GM18507 (cell line): Measurements from ENCODE around the gene LCN9.
A peak's percentile ranks its signal among the peaks of the same experiment; 100 is the strongest.

Experiments used
- DNase-seq: peaks from one replicate; pipeline ENCODE4 v3.0.0; 2011; ENCODE audit warnings: low read depth; ENCODE audit not compliant: insufficient read length; ENCODE audit errors: extremely low spot score
- FAIRE-seq: peaks from 2 replicates; lab custom pipeline; 2011; peaks lifted over from hg19 to GRCh38; lab: Jason Lieb, UNC

Gene LCN9

GRCh38 chr9:135694414-135694813, 31.3 kb downstream of the LCN9 start:
- DNase-seq (no peak), FAIRE-seq (no peak)

DNA sequence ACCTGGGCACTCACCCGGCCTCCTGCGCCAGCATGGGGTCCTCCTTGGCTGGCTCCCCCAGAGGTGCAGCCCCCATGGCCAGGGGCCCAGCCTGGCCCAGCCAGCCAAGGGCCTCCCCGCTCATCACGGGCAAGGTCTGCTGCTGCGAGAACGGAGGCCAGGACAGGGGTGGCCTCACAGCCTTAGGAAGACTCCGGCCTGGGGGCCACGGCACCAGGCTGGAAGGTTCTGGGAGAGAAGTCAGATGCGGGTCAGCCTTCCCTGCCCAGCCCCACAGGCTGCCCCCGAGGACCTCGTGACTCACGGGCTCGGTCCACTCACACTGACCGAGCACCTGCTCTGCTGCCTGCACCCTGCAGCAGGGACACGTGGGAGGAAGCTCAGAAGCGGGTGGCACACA, 31.9 kb downstream of the LCN9 start:
- no peak for DNase-seq
- FAIRE-seq, result no peak

GRCh38 chr9:135695642-135696041, 32.5 kb downstream of the LCN9 start:
- DNase-seq (no peak), FAIRE-seq (no peak)

GRCh38 chr9:135696446-135696845, 33.3 kb downstream of the LCN9 start:
- DNase-seq (no peak), FAIRE-seq (no peak)

DNA sequence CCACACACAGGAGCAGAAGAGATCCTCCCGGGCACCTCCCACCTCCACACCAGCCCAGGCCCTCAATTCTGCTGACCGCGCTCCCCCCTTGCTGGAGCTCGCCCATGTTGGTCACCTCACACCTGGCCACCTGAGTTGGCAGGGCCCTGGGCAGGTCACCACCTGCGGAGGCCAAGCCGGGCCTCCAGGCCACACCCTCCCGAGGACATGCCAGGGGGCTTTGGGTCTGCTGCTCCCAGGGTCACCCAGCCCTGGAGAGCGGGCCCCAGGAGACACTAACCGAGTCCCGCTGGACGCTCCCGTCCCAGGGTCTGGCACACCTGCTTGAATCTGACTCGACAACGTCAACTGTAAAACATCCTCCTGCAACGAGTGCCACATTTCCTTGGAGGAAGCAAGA, 34.1 kb downstream of the LCN9 start:
- DNase-seq, result no peak
- no peak for FAIRE-seq

- DNase-seq (no peak), FAIRE-seq (no peak)
Observed at GRCh38 chr9:135698236-135698635, 35.1 kb downstream of the LCN9 start.

GRCh38 chr9:135698767-135699166, 35.7 kb downstream of the LCN9 start:
- no peak for DNase-seq
- no peak for FAIRE-seq

DNA sequence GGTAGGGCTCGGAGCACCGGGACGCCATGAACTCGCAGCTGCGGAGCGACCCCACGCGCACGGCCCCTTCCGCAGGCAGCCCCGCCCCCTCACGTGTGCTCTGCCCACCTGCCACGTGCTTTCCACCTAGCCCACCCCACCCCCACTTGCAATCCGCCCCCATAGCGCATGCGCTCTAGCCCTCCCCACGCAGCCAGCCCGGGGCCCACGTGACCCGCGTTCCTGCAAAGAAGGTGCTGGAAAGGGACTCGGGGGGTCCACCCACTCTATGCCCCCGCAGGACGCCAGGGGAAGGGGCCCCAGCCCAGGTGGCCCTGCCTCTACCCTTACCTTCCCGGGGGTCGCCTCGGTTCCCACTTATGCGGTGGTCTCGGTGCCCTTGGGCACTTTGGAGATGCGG, 36.3 kb downstream of the LCN9 start, which contains the start of gene SOHLH1:
Gene SOHLH1 (minus strand): TSS at position 42 of the 400 bp plus-strand sequence. CDS start 14 bp downstream, at position 28.
- FAIRE-seq (no peak), DNase-seq (no peak)

DNA sequence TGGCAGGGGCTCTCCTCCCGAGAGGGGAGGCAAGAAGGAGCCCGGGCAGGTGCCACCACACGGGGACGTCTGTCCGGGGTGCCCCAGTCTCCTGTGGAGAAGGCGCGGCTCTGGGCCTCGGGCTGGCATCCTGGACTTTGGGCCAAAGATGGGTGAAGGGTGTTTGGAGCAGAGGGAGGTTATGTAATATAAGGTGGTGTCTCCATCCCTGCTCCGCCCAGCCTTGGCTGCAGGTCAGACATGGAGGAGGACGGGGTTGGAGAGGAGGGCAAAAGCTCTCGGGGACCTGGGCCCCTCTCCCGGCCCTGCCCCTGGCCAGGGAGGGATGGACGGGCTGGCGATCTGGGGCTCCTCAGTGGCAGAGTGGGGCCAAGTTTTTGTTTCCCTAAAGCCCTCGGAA, 37.4 kb downstream of the LCN9 start:
- DNase-seq, result no peak

DNA sequence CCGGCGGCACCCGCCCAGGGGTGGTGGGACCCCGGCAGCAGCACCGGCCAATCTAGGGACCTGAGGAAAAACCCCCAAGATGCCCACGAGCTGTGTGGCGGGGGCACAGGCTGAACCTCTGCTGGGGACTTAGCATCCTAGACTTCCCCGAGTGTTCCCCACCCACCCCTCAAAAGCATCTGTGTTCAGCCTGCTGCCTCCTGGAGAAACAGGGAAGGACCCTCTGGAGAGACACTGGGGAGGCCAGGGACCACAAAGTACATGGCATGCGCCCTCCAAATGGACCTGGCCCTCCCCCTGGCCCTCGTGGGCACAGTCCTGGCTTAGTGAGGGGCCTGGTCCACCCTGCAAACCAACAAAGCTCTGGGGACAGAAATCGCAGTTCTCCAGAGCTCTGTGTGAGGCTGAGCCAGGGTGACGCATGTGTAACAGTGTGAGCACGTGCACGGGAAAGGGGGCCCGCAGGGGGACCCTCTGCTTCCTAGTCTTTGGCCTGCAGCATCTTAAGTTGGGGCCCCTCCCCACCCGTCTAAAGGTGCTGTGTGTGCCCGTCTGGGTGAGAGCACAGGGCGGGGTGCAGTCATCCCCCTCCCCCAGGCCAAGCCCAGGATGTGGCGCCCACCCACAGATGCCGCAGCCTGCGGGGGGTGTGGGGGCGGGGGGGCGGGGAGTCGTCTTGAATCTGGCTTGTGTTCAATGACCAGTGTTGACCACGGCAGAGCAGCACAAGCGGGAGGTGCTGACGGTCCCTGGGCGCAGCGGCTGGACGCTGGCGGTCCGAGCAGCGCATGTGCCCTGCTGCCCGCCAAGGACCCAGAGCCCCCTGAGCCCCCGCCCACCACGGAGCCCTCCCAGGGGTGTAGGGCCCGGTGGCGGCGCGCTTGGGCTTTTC, 38.2 kb downstream of the LCN9 start:
- FAIRE-seq (no peak), DNase-seq (no peak)

More for the DNA sequence above, 37.4 kb downstream of the LCN9 start:
- no peak for FAIRE-seq

- peak; percentile 68 for DNase-seq
- no peak for FAIRE-seq
Observed at GRCh38 chr9:135701959-135702721, 39.0 kb downstream of the LCN9 start, which contains the start of gene KCNT1. KCNT1 (plus strand) TSS chr9:135702185; CDS start chr9:135702259, 74 bp downstream.

DNA sequence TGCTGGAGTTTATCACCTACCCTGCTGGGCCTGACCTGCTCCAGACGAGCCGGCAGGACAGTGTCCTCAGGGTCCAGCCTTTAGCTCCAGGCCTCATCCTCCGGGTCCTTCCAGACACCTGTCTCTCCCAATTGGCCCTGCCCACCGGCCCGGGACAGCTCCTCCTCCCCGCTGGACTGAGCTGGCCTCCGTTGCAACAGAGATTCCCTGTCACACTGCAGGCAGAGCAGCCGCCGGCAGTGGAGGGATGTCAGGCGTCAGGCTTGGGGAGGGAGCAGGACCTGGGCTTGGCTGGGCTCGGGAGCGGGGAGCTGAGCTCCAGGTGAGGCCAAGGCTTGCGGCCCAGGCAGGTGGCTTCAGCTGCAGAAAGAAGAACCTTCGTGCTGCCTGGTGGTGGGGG, 40.6 kb downstream of the LCN9 start:
- FAIRE-seq, result no peak
- no peak for DNase-seq

DNA sequence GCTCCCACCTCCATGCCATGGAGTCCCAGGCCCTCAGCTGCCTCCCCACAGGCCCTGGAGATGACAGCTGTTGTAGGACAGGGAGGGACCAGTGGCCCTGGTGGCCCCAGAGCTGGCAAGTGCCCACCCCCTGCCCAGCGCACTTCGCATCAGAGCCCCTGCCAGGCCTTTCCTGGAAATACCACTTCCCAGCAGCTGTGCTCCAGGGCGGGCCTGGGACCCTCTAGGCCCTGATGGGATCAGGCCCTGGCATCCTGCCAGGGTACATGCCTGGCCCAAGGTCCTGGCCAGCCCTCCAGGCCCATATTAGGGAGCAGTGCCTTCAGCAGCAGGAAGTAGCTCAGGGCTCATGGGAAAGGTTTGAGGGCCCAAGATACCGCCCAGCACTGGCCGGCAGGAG, 41.4 kb downstream of the LCN9 start:
- no peak for DNase-seq
- no peak for FAIRE-seq

DNA sequence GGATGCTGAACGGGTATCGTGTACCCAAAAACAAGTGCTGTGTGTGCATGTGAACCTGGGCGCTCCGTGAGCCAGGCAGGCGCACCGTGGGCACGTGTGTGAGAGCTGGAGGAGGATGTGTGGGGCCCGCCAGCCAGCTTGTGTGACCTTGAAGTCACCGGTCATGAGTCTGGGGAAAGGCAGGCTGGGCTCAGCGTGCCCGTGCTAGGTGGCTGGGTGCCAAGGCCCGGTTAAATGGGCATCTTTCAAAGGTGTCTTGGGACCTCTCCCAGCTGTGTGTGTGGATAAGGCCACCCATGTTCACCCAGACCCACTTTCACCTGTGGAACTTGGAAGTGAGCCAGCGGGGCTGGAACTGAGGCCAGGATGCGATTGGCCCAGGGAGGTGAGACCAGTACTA, 42.3 kb downstream of the LCN9 start:
- DNase-seq, result no peak
- no peak for FAIRE-seq

GRCh38 chr9:135706288-135706687, 43.2 kb downstream of the LCN9 start:
- no peak for DNase-seq
- no peak for FAIRE-seq

GRCh38 chr9:135707252-135708138, 44.4 kb downstream of the LCN9 start:
- FAIRE-seq (no peak), DNase-seq (no peak)

DNA sequence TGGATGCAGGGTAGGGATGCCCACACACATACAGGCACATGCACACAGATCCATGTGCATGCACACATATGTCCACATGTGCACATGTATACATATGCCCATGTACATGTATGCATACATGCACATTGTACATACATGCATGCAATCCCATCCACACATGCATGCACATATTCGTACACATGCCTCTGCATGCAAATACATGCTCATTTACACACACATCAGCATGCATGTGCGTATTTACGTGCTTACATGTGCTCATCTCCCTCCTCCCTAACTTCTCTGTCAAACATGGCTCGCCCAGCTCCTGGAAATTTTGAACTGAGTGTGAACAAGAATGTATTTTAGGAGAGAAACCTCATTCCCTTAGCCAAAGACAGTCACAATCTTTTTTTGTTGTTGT, 45.1 kb downstream of the LCN9 start:
- FAIRE-seq (no peak), DNase-seq (no peak)

DNA sequence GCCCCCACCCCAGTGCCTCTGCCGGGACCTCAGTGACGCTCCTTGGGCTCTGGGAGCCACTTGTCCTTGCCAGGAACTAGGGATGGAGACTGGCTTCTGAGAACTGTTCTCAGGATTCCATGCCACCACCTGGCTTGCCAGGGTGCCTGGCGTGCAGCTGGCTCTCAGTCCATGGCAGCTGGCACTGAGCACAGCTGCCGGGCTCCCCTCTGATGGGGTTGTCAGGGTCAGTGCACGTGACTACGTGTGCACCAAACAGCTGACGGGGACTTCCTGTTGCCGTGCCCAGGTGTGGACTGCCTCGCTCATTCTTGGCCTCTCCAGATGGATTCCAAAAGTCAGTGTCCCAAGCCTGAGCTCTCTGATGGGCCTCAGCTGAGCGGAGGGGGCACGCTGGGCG, 48.3 kb downstream of the LCN9 start:
- no peak for DNase-seq
- no peak for FAIRE-seq

- FAIRE-seq (no peak), DNase-seq (no peak)
Observed at GRCh38 chr9:135711881-135712280, 48.8 kb downstream of the LCN9 start.
